Measurements from ENCODE around the gene EYA3.

EYA3 gene
- 22.0 reads per million, percentile 49 among the genes with 10 or more reads in this experiment for total RNA-seq

DNA sequence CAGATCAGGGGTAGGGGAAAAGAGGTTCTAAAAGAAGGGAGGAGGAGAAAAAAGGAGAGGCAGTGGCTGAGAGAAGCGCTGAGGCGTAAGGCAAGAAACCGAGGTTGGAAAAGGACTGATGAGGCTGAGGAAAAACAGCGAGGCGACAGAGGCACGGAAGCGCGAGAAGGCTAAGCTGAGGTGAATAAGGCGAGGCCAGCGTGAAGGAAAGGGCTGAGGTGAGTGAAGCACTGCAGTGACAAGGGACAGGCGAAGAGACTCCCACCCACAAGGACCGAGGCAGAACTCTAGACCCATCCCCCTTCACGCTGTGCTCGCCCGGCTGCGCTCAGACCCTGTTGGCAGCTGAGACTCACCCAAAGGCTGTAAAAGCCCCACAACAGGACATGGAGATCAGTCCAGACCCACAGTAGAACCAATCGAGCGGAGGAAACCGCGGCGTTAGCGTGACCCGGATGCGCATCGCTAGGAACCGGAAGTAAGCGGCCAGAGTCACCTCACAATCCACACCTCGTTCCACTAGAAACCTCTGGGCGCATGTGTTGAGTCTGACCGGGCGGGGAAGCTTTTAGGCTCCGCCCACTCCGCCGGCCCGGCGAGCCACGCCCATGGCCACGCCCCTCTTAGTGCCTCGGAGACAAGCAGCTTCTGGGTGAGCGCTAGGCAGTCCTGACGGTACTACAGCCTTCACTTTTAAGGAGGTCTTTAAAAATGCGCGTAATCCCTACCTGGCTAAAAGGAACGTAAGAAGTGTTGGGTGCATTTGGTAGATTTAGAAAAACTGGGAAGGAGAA lies at the start of gene EYA3:
EYA3 (minus strand) TSS at position 443 of the 794 bp plus-strand sequence. CDS start 30,584 bp downstream, outside the sequence.
- DNase-seq = peak; percentile 97

GRCh38 chr1:28136922-28137613 lies 48.7 kb upstream of the EYA3 start:
- DNase-seq = no peak

GRCh38 chr1:28136169-28136921 lies 47.9 kb upstream of the EYA3 start:
- no peak for DNase-seq

- DNase-seq = no peak
These were observed 47.2 kb upstream of the EYA3 start for GRCh38 chr1:28135371-28136168.

- DNase-seq = no peak
These were observed 46.3 kb upstream of the EYA3 start for GRCh38 chr1:28134651-28135207.

- no peak for DNase-seq
These were observed 44.1 kb upstream of the EYA3 start for GRCh38 chr1:28132171-28133167.

- DNase-seq = no peak
These were observed 42.5 kb upstream of the EYA3 start for GRCh38 chr1:28130901-28131300.

- DNase-seq = no peak
These were observed 40.7 kb upstream of the EYA3 start for GRCh38 chr1:28129150-28129549.

DNA sequence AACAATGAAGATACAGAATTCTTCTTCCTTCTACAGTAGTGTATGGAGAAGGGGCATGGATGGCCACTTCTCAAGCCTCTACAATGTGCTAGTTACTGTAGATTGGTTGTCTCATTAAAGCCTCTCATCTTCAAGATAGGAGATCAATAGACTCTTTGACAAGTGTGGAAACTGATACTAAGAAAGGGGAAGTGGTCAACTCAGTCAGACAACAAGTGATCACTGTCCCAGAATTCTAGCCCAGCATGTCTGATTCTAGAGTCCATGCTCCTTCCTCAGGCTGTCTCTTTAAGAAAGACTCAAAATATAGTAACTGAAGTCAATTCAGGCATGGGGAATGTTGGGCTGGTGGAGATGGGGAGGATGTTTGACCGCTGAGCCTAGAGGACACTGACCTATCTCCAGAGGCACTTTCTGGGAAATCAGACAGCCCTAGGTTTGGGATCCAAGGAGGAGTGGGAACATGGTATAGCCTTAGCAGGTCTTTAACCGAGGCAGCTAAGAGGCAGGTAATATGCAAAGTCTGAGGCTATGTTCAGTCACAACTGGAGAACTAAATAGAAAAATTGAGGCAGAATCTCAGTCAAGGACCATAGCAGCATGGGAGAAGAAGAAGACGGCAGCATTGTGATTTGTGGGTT lies 39.3 kb upstream of the EYA3 start:
- no peak for DNase-seq

GRCh38 chr1:28126783-28127490 lies 38.5 kb upstream of the EYA3 start:
- DNase-seq = no peak

DNA sequence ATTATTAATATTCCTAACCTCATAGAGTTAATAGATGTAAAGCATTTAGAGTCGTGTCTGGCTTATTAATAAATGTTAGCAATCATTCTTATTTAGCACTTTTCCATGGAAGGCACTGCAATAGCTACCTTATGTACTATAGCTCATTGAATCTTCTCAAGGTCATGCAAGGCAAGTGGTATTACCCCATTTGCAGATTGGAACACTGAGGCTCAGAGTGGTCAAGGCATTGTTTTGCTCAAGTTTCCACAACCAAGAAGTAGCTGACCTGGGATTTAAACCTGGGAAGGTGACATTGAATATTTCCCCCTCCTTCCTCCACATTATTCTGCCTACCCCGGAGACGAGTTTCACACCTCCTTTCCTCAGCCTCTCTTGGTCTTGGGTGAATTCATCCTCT lies 37.8 kb upstream of the EYA3 start:
- DNase-seq = no peak

GRCh38 chr1:28123461-28123961 lies 35.1 kb upstream of the EYA3 start:
- DNase-seq = no peak

DNA sequence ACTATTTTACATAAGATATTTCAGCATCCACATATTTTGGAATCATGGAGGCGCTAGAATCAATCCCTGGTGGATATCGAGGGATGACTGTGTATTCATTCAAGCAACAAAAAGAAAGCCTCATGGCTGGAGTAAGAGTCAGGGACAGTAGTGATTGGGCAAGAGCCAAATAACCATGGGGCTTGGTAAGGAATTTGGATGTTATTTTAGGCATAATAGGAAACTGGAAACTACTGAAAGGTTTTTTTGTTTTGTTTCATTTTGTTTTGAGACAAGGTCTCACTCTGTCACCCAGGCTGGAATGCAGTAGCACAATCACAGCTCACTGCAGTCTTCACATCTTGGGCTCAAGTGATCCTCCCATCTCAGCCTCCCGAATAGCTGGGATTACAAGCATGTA lies 33.8 kb upstream of the EYA3 start:
- no peak for DNase-seq

DNA sequence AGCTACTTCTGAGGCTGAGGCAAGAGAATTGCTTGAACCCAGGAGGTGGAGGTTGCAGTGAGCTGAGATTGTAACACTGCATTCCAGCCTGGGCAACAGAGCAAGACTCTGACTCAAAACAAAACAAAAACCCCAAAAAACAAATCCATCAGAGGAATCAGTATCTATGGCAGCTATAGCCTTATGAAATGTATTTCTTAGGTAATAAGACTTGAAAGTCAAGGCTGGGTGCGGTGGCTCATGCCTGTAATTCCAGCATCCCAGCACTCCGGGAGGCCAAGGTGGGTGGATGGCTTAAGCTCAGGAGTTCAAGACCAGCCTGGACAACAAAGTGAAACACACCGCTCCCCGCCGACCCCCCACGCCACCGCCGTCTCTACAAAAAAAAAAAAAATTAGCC lies 31.1 kb upstream of the EYA3 start:
- DNase-seq = no peak

- no peak for DNase-seq
These were observed 30.4 kb upstream of the EYA3 start for GRCh38 chr1:28118640-28119307.

DNA sequence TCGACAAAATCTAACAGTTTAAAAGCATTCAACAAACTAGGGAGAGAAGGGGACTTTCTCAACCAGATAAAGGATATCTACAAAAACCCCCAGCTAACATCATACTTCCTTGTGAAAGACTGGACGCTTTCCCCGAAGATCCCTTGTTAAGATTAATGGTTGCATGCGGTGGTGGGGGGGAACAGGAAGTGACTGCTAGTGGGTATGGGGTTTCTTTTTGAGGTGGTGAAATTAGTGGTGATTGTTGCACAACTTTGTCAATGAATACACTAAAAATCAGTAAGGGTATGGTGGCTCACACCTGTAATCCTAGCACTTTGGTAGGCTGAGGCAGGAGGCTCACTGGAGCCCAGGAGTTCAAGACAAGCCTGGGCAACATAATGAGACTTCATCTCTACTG lies 26.9 kb upstream of the EYA3 start:
- DNase-seq = no peak

DNA sequence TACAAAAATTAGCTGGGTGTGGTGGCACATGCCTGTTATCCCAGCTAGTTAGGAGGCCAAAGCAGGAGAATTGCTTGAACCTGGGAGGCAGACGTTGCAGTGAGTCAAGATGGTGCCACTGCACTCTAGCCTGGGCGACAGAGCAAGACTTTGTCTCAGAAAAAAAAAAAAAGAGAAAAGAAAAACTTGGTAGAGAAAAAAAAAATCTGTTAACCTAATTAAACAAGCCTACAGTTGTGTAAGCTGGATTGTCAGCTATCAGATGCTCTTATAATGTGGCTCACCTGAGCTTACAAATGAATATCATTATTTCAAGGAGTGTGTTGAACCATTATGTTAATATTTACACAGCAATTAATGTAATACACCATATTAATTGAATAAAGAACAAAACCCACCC lies 26.4 kb upstream of the EYA3 start:
- no peak for DNase-seq

GRCh38 chr1:28113242-28113572 lies 24.8 kb upstream of the EYA3 start:
- no peak for DNase-seq
